Pons (tissue), 1 donor: ENCODE results near the gene CDK14.
"Not testable (repeated sequence)": the region's sequence is repeated elsewhere in the genome, so short reads cannot be mapped to it uniquely, and the experiment has no call there.

Experiments used
- DNase-seq: peaks from one replicate; pipeline ENCODE4 v3.0.0-alpha.2; 2016; ENCODE audit warnings: low spot score

Gene CDK14

DNA sequence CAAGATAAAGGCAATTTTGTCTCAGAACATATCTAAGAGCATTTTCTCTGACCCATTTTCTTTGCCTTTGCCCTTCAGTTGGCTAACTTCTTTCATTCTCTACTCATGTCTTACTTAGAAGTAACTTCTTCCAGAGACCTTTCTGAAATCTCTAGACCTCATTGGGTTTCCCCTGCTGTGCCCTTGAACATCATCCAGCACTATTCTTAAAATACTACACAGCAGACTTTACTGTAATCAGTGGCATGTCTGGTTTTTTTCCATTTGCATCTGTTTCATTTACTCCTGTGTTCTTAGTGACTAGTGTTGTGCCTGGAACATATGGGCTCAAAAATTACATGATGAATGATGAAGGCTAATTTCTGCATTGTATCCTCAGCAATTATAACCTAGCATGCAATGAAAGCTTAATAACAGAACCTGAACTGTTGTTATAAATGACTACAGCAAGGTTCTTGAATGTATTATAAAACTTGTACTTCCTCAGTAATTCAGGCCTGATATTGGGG lies 301.9 kb downstream of the CDK14 start:
- DNase-seq: no peak

DNA sequence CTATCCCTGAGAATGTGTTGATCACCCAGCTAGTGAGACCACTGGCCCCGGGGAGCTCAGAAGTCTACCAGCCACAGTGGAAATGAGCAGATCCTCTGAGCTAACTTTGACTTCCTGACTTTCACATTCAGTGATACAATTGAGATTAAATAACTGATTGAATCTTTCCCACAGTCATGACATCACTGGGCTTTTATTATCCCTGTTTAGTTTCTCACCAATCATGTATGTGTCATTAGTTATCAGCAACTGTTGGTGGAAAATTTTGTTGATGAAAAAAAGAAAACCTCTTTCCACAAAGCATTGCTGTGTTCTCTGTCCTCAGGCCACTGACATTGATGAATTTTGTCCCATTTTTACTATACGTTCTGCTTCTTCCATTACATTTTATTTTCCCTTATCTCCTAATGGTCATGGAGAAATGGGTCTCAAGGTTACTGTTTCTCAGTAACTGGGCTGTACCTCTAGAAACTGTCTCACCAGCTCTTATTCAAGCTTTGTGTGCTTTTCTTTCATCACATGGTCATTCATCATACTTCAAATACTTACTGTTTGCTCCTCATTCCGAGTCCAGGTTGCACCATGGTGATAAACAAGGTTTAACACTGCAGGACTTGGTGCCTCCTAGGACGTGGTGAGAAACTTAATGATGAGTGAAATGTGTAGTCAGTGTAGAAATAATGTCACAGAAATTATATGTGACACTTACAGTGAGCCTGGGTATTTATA lies 304.7 kb downstream of the CDK14 start:
- DNase-seq: no peak

GRCh38 chr7:90903841-90904240 lies 307.7 kb downstream of the CDK14 start:
- no peak for DNase-seq

DNA sequence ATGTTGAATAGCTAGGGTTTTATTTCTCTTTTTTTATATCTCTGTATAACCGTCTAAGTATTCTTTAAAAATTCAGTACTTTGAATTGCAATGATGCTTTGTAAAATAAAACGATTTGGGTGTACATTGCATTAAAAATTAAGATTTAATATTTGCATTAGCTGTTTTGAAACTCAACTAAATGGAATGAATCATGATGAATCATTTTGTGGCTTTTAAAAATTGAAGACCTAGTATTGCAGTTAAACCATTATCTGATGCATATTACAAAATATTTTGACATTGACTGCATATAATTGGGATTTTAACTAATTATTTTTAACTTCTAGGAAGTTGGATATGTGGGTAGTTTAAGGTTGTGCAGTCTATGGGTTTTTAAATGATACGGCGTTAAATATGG lies 314.0 kb downstream of the CDK14 start:
- DNase-seq: no peak

- DNase-seq: no peak
Measured at GRCh38 chr7:90916319-90916718, 320.2 kb downstream of the CDK14 start.

DNA sequence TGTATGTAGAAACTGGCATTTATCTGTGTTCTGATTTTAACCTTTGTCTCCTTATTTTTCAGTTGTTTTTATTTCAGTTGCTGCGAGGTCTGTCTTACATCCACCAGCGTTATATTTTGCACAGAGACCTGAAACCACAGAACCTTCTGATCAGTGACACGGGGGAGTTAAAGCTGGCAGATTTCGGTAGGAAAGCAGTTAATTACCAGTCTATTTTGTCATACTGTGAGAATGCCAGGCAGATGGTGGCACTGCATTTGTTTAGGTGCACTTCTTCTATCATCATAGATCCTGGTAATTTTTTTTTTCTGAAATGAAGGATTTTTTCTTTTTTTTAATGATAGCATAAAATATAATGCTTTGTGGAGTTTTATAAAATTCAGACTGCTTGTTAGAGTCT lies 321.4 kb downstream of the CDK14 start:
- DNase-seq: no peak

GRCh38 chr7:90918303-90918702 lies 322.2 kb downstream of the CDK14 start:
- DNase-seq: no peak

DNA sequence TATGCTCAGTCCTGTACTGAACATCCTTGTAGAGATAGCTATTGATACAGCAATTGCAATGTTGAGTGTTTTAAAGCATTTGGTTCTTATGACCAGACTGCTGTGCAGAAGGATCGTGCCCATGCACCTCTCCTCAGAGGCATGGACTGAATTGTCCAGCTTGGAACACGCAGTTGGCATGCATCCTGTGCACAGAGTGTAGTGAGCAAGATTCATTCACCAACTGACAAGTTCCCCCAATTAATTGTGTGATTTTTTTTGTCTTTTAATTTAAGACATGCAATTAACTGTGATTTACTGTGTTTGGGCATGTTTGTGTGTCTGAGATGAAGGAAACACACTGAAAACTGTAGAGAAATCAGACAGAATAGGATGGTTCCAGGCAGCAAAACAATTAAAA lies 323.7 kb downstream of the CDK14 start:
- DNase-seq: no peak

DNA sequence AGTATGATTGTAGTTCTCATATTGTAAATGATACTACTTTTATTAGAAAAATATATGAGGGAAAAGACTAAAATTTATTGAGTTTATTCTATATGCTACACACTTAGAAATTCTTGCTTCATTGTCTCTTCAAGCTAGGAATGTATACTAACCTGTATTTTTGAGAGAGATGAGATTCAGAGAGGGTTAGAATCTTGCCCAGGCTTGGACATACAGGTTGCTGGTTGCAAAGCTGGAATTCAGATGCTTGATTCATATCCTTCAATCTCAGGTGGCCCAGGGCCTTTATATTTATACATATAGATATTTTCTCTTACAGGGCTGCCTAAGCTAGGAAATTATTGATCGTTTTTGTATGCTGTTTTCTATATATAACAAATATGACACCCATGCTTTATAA lies 324.2 kb downstream of the CDK14 start:
- no peak for DNase-seq

DNA sequence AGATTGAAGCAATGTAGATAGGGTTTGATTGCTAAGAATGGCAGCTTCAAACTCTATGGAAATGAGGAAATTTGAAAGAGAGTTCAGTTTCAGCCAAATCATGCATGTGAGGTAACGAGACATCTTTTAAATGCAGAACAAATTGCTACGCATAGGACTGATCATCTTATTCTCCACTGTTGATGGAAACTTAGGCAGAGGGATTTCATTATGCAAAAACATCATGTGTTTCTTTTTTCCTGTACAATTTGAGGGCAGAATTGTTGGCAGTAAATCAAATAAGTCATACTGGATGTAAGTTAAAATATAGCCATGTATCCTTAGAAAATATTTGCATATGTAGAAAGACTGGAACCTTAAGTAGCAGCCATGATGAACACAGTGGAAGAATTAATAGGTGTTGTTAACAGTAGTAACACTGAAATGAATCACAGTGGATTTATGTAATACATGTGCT lies 327.4 kb downstream of the CDK14 start:
- DNase-seq: no peak

GRCh38 chr7:90928700-90929424 lies 332.7 kb downstream of the CDK14 start:
- not testable (repeated sequence) for DNase-seq

DNA sequence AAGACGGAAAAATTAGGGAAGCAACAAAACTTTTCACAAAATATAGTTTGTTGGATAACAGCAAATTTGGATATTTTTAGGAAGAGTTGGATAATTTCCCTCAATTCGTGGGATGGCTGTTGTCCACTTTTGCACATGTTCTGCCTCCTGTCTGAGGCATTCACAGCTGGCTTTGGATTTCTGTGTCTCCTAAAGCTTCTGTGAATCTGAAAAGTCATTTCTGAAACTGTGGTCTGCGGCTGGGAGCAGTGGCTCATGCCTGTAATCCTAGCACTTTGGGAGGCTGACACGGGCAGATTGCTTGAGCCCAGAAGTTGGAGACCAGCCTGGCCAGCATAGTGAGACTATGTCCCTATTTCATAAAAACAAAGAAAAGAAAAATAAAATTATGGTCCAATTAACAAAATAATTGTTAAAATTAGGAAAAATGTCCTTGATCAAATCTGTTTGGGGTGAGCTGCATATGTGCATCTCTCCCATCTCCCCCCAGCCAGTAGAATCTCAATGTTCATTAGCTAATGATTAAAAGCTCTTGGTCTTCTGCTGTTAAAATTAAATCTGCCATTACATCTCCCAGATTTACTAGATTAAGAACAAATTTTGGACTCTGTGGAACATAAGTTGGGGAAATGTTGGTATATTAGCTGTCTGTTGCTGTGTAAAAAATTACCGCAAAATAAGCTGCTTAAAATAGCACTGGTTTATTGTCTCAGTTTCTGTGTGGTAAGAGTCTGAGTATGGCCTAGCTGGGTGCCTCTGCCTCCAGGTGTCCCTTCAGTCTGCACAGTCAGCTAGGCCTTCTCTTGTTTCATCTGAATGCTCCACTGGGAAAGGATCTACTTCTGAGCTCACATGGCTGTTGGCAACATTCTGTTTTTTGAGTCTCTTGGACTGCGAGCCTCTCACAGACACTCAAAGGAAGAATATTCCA lies 336.1 kb downstream of the CDK14 start:
- DNase-seq: no peak

GRCh38 chr7:90933041-90933440 lies 336.9 kb downstream of the CDK14 start:
- no peak for DNase-seq

- no peak for DNase-seq
Measured at GRCh38 chr7:90933984-90934383, 337.9 kb downstream of the CDK14 start.

- DNase-seq: no peak
Measured at GRCh38 chr7:90938371-90938770, 342.2 kb downstream of the CDK14 start.

GRCh38 chr7:90939666-90940065 lies 343.5 kb downstream of the CDK14 start:
- DNase-seq: no peak

GRCh38 chr7:90944021-90944420 lies 347.9 kb downstream of the CDK14 start:
- no peak for DNase-seq

DNA sequence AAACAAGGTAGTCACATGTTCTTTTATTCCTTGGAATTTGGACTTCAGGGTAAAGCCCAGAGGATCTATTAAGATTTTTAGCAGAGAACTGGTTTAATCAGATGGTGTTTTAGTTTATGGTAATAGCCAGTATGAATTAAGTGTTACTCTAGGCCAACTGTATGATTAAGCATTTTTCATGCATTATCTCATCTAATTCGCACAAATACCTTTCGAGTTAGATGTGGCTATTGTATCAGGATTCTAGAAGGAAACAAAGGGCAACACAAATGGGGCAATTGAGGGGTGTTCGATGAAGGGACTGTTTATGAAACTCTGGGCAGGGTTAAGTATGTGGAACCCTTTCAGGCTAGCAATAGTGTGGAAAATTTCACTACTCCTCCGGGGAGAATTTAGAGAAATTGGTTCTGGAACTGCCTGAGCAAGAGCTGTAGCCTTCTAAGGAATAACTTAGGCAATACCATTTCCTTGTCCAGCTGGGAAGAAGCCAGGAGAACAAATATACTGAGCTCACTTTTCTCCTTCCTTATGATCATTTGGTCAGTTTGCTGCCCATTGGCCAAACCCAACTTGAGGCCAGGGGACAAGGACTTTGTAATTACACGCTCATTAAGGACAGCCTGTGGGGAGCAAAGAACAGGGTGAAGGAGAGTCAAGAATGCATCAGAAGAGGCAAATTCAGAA lies 349.1 kb downstream of the CDK14 start:
- DNase-seq: no peak

- no peak for DNase-seq
Measured at GRCh38 chr7:90946730-90947501, 350.8 kb downstream of the CDK14 start.

DNA sequence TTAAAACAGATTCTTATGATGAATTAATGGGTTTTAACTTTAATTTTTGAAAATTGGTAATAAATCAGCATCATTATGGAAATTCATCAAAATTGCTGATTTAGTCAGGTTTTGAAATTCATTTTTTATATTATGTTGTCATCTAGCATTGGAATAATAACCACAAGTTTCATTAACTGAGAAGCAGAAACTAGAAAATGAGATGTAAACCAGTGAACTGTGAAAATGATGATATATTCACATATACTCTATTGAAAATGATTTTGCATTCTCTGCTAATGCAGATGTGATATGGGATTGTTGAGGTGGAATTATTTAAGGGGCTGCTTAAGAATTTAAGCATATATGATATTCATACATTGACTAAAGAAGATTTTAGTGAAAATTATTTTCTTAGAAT lies 352.0 kb downstream of the CDK14 start:
- no peak for DNase-seq

DNA sequence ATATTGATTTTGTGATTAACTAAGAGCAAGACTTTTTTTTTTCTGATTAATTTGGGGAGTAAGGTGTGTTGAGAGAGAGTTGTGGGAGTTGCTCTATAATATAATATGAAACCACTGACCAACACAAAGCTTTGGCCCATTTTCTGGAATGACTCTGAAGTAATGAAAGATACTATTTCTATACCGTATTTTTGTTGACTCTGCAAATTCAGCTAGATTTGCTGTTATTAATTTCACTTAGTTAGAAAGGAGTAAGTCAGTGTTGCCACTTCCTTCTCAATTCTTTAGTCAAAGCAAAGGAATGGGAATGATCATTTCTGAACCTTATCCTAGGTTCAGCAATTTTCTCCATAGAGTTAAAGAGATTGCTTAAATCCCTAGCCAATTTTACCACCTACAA lies 355.1 kb downstream of the CDK14 start:
- DNase-seq: no peak
